Hematopoietic multipotent progenitor cell treated with erythropoietin and hydrocortisone succinate and interleukin-3 and kit ligand, for 17 days (in vitro differentiated cells): Measurements from ENCODE around the gene ARAP1.

Experiments
- DNase-seq: peaks from one replicate; pipeline ENCODE4 v3.0.0-alpha.2; 2015; ENCODE audit warnings: low spot score

Gene ARAP1

DNA sequence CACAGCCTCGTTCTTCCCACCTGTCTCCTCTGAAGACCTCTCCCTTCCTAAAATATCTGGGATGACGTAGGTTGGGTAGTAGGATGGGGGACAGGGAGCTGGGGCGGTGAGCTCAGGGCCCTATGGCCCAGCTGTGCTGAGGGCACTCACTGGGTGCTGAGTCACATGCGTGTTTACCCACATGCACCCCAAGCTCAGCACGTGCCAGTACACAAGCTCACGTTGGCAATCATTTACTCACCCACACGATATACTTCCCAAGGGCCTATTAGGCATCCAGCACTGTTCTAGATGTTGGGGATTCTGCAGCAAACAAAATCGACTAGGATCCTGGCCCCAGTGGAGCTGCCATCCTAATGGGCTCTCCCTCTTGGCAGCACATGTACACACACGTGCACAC lies 28.7 kb downstream of the ARAP1 start:
- DNase-seq = peak; percentile 61

DNA sequence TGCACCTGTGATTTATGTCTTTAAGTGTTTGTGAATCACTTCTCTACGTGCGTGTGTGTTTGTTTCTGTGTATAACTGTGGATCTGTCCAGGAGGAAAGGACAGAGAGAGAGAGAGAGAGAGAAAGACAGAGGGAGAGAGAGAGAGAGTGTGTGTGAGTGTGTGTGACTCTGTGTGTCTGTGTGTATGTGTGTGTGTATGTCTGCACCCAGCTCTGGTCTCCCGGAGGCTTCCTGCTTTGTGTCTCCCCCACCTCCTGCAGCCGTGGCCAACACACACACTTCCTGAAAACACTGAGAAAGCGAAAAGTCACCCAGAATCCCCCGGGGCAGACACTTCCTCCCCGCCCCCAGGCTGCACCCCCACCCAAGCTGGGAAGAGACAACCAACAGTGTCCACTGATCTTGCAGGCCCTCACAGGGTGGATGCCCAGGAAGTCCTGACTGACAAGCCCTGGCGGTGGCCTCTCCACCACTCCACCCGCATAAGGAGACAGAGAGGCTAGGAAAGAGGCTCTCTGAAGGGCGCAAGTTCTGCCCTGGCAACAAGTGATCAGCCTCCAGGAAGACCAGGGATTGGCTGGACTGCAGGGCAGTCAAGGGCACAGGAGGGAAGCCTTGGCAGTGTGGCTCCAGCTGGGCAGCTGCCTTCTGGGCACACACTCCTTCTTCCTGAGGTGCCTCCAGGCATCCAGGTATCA lies 30.0 kb downstream of the ARAP1 start:
- DNase-seq = peak; percentile 97

GRCh38 chr11:72721689-72722049 lies 30.5 kb downstream of the ARAP1 start:
- DNase-seq = peak; percentile 61

DNA sequence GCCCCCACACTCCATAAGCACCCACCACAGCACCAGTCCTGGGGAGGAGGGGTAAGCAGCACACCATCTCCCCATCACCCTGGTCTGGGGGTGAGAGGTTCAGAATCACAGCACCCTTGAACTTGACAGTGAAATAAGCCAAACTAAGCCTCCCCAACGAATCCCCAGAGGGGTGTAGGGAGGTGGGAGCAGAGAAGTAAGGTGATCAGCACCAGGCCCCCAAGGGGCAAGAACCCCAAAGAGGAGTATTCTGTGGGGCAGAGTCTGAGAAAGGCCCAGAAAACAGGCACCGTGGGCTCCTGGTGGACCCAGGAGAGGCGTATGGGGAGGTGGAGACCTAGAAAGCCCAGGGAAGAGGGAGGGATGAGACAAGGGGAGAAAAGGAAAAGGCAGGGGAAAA lies 30.9 kb downstream of the ARAP1 start:
- no peak for DNase-seq

- DNase-seq = no peak
Observed at GRCh38 chr11:72720784-72721183, 31.4 kb downstream of the ARAP1 start.

GRCh38 chr11:72720047-72720446 lies 32.2 kb downstream of the ARAP1 start:
- DNase-seq = no peak

GRCh38 chr11:72719551-72719950 lies 32.7 kb downstream of the ARAP1 start:
- DNase-seq = no peak

DNA sequence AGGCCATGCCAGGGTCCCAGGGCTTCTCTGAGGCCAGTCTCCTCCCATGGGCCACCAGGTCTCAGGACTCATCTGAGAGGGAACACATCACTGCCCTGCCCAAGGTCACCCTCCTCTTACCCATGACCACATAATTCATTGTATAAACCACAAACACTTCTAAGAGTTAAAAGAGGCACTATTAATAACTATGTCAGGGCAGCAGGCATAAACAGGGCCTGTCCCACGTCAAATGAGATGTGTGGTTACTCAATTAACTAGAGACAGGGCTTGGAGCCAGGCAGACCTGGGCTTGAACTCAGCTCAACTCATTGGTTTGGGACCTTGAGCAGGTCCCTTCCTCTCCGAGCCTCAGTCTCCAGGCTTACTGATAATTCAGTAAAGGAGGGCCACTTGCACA lies 33.1 kb downstream of the ARAP1 start:
- DNase-seq = no peak

GRCh38 chr11:72718101-72718501 lies 34.1 kb downstream of the ARAP1 start:
- no peak for DNase-seq

- no peak for DNase-seq
Observed at GRCh38 chr11:72716788-72717435, 35.3 kb downstream of the ARAP1 start.

DNA sequence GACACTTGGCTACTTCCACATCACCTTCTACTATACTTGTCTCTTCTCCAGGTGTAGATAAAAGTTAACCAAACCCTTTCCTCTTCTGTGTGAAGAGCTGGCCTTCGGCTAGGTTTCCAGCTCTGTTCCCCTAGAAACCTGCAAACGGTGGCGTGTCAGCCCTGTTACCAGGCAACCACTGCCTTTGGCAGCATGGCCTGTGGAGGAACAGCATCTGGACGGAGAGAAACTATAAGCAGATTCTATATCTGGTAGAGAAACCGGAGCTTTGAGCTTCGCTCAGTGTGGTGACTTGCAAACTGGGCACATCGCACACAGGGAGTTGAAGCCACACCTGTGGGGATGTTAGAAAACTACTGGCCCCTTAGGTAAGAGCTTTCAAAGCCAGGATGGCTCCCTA lies 35.9 kb downstream of the ARAP1 start:
- no peak for DNase-seq

GRCh38 chr11:72712841-72713240 lies 39.4 kb downstream of the ARAP1 start:
- DNase-seq = no peak

DNA sequence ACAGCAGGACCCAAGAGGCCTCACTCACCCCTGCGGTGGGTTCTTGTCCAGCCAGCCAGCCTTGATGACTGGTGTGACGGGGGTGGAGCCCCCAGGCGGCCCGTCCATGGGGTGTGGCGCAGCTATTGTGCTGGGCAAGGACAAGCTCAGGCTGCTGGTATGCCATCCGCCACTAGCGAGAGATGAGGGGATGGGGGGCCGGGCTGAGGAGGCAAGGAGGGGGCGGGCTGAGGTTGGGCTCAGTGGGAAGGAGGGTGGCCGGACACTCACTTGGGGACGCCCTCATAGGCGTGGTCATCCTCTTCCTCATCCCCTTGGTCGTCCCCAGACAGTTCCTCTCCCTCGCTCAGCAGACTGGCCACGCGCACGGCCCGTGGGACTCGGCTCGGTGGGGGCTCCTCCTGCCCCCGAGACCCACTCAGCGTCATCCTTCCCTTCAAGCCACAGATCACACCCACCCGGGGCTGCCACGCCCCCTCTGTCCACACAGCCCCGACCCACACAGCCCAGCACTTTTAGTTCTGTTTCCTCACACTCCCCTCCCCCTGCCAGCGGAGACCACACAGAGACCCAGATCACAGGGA lies 39.9 kb downstream of the ARAP1 start:
- no peak for DNase-seq

DNA sequence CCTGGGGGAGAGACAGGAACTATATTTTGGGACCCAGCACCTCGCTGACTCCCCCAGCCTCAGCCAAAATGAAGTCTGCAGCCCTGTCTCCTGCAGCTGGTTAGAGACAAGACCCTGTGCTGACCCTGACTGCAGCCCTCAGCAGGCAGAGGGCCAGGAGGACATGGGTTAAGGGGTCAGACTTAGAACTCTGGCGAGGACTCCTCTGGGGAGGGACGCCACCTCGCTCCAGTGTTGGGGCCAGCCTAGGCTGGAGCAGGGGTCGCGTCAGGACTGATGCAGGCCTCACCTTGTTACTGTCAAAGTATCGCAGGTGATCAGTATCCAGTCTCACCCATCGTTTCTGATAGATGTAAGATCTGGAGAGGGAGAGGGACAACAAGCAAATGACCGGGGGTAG lies 41.1 kb downstream of the ARAP1 start:
- DNase-seq = no peak

DNA sequence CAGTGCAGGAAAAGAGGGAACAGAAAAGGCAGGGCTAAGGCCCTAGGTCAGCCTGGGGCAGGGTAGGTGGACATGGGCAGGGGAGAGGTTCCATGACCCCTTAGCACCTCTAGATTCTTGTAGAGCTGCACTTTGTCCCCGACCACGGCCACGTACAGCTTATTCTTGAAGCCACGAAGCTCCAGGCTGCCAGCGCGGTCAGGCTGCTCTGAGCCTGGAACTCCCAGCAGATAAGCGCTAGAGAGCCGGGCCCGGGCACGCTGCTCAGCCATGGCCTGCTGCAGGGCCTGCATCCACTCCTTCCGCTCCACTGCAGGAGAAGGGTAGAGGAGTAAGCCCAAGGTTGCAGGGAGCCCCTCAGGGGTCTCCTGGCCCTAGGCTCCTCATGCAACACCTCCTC lies 41.9 kb downstream of the ARAP1 start:
- no peak for DNase-seq

DNA sequence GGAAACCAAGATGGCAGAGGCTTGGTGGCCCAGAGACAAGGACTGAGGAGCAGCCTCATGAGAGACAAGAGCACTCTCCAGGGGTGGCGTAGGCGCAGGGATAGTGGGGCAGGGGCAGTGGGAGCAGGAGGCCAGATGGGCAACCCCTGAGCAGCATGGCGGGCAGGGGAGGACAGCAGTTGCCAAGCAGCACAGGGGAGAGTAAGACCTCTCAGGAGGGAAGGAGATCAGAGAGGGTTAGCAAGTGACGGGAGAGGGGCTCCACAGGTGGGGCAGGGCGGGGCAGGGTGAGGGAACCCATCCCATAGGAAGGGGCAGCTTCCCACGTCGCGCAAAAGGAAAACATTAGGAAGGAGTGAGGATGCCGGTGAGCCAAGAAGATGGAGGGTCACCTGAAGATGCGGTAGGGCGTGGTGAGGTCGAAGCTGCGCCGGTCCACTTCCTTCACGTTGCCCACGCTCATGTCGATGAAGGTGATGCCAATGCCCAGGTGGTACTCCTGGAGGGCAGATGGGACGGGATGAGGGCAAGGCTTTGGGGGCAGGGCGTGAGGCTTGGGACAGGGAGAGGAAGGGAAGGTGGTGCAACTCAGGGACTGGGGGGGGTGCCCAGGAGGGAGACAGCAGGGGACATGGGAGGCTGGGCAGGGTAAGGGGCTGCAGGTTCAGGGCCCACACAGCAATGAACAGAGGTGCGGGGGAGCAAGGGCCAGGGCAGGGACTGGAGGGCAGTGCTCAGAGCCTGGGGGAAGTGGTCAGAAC lies 42.5 kb downstream of the ARAP1 start:
- DNase-seq = no peak

GRCh38 chr11:72707032-72707431 lies 45.2 kb downstream of the ARAP1 start:
- no peak for DNase-seq

DNA sequence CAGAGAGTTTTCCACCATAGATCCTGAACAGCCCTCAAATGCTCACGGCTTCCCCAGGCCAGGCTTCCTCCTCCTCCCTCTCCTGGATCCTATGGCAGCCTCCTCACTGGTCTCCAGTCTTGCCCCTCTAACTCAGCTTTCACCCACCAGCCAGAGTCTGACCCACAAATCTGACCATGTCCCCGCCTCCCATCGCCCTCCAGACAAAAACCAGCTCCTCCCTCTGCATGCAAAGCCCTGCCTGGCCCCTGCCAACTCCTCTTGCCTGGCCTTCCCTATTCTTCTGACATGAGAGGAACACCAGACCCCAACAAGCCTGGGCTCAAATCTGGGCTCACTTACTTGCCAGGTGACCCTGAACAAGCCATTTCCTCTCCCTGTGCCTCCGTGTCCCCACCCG lies 45.6 kb downstream of the ARAP1 start:
- DNase-seq = no peak

DNA sequence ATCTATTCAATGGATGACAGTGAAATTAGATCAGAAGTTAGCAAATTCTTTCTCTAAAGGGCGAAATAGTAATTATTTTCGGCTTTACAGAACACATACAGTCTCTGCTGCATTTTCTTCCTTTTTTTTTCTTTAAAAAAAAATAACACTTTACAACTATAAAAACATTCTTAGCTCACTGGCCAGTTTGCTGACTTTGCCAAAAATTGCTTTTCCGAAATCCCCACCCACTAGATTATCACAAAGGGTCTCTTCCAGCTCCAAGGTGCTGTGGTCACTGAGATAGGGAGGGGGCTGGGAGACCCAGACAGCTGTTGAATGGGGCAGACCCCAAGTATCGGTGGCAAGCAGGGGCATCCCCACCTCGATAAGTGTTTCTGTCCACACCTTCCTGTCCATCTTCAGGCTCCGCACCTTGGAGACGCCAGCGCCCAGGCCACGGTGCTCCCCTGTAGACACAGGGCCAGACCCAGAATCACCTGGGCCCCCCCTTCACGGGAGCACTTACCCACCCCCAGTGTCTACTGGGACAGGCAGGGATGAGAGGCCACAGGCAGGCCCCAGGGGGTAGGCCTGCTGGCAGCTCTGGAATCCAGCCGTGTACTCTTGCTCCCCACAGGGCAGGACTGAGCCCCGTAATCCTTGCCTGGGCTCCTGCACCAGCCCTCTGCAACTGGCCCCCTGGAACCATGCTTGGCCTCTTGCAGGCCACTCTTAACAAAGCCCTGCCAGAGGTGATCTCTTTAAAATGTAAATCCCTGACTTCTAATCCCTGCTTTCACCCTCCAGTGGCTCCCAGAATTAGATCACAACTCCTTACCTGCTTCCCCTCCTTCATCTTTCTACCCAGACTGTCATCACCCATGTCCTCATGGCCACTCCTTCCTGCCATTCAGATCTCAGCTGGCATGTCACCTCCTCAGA lies 46.5 kb downstream of the ARAP1 start:
- no peak for DNase-seq

- no peak for DNase-seq
Observed at GRCh38 chr11:72704783-72705265, 47.4 kb downstream of the ARAP1 start.

DNA sequence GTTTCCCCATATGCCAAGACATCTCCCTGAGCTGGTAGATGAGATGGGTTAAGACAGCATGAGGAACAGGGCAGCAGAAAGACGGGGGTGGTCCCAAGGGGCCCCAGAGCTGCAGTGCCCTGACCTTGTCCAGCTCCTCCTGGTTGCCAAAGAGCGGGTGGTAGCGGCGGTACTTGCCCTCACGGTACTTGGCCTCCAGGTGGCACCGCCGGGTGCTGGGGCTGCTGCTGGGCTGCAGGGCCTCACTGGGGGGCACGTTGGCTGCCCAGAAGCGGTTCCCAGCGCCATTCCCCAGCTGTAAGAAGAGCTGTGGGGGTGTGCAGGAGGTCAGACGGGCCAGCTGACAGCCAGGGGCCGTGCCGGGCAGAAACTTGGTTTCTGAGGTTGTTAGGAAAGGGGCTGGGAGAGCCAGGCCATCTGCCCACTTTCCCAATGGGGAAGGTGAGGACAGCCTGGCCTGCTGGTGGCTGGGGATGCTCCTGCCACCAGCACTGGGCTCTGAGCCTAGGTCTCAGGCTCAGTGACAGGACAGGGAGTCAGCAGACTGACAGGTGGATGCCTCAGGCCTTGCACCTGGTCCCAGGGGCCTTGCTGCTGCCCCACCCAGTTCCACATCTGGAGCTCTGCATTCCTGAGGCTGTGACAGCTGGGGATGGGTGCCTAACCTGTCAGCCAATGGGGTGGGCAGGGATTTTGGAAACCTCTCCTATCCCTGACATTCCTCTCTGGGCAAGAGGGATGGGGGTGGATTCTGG lies 48.0 kb downstream of the ARAP1 start:
- DNase-seq = no peak
